Suprapubic skin (tissue), 4 donors: Measurements from ENCODE around the gene EBF4.

ENCODE experiments used
- EP300 ChIP-seq: sonication (generic); formaldehyde crosslinking; IDR thresholded peaks from one replicate; pipeline ENCODE4 v1.6.1; 2017; ENCODE audit warnings: antibody characterized with exemption
- POLR2A ChIP-seq, 2 donors: fragments of 450-650 bp; IDR thresholded peaks; one replicate each; pipeline ENCODE4 v1.6.1; 2017; ENCODE audit warnings: antibody characterized with exemption in 2 of 2, mild to moderate bottlenecking in 2 of 2, moderate library complexity in 2 of 2
- POLR2AphosphoS5 ChIP-seq, 3 donors: sonication (generic); formaldehyde crosslinking; IDR thresholded peaks; one replicate each; pipeline ENCODE4 v1.6.1; 2017; ENCODE audit warnings: antibody characterized with exemption in 3 of 3
- TF ChIP-seq, protein P1 (sequence below), 2 donors: fragments of 200-600 bp in 1 of 2; fragments of 450-650 bp in 1 of 2; sonication (generic) in 1 of 2; IDR thresholded peaks; one replicate each; pipeline ENCODE4 v1.5.1; 2016 to 2019; ENCODE audit warnings: antibody characterized with exemption in 2 of 2, mild to moderate bottlenecking in 1 of 2, moderate library complexity in 1 of 2

DNA sequence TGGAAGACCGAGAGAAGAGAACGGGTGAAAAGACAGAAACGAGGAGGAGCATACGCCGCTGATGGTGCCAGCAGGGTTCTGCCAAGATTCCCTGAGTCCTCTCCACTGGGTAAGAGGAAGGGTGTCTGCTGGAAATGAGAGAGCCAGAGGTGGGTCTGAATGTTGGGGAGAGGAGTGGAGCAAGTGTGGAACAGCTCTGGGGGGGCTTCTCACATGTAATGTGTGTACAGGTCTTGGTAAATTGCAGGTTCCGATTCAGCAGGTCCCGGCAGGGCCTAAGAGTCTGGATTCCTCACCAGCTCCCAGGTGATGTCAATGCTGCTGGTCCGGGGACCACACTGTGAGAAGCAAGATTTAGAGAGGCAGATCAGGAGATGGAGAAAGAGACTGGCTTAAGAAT, 1.5 kb upstream of the EBF4 start:
- TF ChIP-seq, protein P1, sequence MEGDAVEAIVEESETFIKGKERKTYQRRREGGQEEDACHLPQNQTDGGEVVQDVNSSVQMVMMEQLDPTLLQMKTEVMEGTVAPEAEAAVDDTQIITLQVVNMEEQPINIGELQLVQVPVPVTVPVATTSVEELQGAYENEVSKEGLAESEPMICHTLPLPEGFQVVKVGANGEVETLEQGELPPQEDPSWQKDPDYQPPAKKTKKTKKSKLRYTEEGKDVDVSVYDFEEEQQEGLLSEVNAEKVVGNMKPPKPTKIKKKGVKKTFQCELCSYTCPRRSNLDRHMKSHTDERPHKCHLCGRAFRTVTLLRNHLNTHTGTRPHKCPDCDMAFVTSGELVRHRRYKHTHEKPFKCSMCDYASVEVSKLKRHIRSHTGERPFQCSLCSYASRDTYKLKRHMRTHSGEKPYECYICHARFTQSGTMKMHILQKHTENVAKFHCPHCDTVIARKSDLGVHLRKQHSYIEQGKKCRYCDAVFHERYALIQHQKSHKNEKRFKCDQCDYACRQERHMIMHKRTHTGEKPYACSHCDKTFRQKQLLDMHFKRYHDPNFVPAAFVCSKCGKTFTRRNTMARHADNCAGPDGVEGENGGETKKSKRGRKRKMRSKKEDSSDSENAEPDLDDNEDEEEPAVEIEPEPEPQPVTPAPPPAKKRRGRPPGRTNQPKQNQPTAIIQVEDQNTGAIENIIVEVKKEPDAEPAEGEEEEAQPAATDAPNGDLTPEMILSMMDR (IDR thresholded peaks at IDR 0.05) = no peak
- TF ChIP-seq POLR2A (IDR thresholded peaks at IDR 0.05) = no peak
- no peak for TF ChIP-seq POLR2AphosphoS5 (IDR thresholded peaks at IDR 0.05)
- no peak for TF ChIP-seq EP300
